NCI-H1105 (cell line): ENCODE measurements around the gene ALPI.
"Not testable (repeated sequence)": the region's sequence is repeated elsewhere in the genome, so short reads cannot be mapped to it uniquely, and the experiment has no call there.

Source experiments
- DNase-seq: peaks from one replicate; lab custom pipeline; 2025; lab: John Stamatoyannopoulos, UW

ALPI gene

DNA sequence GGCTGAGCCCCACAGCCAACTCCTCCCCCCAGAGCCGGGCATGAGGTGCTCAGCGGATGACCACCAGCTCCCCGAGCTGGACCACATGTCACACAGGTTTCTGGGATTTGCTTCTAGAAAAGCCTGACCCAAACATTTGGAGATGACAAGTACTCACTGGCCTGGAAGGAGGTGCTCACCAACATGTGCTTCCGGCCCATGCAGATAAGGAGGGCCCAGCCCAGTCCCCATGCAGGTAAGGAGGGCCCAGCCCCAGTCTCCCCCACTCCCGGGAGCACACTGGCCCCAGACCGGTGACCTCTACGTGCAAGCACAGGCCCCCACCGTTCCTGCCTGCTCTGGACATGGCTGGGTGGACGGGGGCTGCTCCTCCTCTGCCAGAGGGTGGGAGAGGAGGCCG is 14.0 kb upstream of the ALPI start:
- not testable (repeated sequence) for DNase-seq

DNA sequence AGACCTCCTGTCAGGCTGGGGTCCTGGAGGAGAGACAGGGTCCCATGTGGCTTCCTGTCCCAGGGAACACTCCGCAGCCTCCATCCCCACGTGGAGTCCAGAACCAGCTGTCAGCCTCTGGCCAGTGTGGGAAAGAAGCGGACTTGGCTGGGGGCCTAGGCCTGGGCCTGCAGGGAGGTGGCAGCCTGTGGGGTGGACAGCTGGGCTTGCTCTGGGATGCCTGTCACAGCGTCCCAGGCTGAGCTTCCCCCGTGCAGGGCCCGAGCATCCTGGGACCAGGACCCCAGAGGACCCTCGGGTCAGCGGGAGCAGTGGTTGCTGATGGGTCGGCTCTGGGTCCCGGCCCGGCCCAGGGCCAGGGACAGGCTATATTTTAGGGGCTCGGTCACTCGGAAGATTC is 13.5 kb upstream of the ALPI start:
- not testable (repeated sequence) for DNase-seq

DNA sequence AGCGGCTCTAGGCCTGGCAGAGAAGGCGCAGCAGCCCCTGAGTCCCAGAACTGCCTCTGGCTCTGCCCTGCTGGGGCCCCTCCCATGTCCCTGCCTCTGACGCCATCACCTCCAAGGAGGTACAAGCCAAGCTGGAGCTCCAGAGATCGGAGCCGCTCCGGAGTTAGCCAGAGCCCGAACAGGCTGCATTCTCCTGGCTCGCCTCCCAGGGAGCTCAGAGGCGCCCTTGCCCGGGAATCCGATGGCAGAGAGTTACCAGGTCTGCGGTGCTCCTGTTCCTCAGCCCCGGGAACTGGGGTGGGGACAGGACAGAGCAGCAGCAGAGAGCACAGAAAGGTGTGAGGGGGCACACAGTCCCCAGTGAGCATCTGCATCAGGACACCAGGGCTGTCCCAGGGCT is 12.9 kb upstream of the ALPI start:
- DNase-seq, result not testable (repeated sequence)

DNA sequence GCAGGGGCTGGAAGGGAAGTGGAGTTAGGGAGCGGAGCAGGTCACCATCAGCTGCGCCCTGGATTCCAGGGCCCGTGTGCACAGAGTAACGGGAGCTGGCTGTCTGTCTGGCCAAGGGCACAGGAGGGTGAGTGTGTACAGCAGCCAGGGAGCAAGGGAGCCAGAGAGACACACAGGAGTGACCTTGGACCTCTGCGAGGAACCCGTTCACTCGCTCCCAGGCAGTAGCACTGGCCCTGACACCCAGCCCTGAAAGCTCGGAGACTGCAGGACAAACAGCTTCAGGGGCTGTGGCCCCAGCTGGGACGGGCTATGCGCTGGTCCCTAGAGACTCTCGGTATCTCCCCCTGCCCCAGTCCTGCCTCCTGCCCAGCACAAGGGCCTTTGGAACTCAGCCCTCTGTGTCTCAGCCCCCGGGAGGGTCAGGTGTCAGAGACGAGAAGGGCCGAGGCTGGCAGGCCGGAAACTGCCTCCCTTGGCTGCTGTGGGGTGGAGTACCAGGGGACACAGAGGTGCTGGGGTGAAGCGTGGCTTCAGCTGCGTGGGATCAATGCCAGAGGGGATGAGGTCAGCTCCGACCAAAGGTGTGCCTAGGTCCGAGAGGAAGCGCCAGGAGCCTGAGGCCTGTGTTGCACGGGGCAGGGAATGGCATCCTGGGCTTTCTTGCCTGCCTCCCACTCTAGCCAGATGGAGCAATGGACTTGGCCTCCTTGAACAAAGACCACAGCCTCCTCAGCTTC is 12.1 kb upstream of the ALPI start:
- not testable (repeated sequence) for DNase-seq

DNA sequence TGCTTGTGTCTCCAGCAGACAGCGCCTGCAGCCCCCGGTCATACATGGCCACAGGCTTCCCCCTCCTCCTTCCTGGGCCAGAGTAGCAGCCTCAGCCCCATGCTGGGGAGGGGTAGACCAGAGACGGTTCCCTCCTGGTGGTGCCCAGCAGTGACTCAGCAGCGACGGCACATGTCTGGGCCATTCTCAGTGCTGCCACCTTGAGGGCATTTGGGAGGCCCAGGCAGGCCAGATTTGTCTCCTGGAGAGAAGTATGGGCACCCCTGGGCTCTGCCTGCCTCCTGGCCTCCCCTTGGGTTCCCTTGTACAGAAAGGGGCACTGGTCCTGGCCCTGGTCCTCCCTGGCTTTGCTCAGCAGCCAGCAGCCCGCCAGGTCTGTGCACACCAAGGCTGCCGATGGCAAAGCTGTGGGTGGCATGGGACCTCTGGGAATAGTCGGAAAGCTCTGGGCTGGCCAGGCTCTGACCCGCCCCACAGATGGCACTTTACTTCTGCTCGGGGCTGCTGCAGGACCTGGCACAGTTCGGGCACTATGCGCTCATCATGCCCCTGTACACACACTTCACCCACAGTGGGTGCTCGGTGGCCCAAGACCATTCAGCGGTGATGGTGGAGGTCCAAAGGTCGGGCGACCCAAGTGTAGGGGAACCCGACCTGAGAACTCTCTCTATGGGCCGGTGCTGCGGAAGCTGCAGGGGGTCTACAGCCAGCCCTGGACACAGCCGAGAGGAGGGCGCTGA is 11.4 kb upstream of the ALPI start:
- no peak for DNase-seq

DNA sequence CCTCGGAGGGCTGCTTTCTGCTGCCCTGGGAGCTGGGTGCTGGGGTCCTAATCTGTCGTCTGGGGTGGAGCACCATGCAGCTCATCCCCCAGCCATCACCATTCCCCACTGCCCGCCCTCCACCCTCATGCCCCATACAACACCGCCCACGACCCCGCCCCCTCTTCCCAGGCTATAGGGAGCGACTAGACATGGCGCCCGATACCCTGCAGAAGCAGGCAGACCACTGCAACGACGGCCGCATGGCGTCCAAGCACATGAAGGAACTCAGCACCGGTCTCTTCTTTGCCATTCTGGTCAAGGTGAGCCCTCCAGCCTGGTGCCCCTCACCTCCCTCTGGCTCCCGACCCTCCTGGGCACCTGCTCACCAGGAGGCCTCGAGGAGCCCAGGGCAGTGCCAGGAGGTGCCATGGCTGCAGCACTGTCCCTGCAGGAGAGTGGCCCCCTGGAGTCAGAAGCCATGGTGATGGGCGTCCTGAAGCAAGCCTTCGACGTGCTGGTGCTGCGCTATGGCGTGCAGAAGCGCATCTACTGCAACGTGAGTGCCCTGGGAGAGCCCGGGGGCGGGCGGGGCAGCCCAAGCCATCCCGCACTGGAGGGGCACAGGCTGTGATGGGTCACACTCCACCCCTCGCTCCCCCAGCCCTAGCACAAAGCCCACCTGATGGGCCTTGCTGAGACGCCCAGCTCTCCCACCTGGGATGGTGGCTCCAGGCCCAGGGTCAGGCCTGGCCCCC is 10.6 kb upstream of the ALPI start:
- not testable (repeated sequence) for DNase-seq

DNA sequence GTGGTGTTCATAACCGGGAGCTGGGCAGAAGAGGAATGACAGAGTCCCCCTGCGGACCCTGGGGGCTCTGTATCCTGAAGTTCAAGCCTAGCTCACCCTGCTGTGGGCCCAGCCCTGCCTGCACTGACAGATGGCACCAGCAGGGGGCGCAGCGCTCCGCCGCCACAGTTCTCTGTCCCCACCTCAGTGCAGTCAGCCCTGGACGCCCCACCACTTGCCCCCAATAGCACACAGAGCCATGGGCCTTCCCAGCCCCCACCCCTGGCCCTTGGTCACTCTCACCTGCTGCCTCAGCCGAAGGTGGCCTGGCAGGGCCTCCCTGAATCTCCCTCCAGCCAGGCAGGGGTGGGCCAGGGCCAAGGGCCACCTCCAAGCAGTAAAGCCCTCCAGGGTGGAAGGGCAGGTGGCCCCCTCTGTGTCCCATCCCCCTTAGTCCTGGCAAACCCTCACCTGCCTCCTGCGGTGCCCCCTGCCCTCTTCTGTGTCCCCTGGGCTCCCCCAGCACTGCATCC is 9.6 kb upstream of the ALPI start:
- not testable (repeated sequence) for DNase-seq

DNA sequence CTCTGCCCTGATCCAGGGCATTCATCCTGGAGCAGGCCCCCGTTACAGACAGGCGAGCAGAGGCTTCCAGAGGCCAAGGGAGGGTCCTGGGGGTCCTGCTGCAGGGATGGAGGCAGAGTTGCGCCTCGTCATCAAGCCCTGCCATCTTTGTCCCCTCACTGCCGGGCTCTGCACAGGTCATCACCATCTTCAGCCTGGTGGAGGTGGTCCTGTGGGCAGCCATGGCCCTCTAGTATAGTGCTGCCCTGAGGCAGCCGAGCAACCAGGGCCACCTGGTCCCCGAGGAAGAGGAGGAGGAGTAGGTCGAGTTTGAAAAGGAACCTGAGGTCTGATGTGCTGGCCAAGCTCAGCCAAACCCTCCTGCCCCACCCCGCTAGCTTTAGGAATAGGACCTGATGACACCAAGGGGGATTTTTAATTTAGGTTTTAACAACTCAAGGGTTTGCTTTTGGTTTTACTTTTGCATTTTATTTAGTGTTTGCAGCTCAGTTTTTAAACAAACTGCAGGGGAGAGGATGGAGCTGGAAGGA is 8.8 kb upstream of the ALPI start:
- DNase-seq, result no peak

DNA sequence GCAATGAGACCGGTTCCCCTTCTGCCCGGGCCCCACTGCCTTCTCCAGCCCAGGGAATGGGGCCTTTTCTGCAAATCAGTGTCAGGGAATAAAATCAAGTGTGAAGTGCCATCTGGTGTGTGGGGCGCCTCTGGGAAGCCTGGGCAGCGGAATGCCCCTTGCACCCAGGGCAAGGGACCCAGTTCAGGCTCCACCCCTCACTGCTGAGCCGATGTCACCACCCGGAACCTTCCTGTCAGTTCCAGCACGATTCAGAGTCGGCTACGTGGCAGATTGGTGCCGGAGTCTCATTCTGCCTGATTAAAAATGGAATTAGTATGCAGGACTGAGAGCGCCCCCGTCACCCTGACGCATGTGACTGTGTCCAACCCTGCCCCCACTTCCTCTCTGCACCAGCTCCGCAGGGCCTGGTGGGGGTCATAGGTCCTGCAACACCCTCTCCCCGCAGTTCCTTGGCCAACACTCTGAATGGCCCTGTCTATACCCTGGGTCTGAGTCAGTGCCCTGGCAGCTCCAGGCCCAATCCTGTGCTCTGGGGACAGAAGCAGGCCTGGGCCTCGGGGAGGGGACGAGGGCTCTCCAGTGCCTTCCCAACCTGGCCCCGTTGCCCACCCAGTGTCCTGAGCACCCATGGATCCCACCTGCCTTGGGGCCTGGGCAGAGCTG is 8.2 kb upstream of the ALPI start:
- DNase-seq, result no peak

DNA sequence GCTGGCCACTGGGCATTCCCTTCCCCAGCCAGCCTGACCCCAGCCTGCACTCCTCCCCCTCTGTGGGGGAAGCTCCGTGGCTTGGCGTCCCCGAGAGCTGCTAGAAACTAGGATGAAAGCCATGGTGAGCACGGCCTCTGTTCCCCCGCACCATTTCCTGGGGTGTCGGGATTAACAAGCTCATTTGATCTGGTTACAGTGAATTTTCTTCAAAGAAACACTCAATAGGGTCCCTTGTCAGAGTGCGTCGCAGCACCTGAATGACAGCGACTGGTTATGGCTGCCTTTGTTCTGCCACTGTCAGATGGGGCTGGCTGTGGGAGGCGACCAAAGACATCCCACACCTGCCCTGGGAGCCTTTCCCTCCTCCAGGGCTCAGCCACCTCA is 7.7 kb upstream of the ALPI start:
- no peak for DNase-seq

DNA sequence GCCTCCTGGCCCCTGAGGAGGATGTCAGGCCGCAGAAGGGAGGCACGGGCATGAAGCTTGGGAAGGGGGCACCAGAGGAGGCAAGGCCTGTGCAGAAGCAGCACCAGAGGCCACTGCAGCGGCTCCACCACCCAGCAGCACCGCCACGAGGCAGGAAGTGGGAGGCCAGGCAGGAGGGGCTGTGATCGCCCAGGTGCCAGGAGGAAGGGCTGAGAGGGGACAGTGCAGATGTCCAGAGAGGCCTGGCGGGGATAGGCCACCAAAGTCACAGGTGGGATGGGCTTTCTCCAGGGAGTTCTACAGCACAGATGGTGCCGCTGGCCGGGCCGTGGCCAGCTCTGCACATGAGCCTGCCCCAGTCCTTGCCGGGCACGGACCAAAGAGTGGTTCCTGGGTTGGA is 6.0 kb upstream of the ALPI start:
- DNase-seq, result no peak

DNA sequence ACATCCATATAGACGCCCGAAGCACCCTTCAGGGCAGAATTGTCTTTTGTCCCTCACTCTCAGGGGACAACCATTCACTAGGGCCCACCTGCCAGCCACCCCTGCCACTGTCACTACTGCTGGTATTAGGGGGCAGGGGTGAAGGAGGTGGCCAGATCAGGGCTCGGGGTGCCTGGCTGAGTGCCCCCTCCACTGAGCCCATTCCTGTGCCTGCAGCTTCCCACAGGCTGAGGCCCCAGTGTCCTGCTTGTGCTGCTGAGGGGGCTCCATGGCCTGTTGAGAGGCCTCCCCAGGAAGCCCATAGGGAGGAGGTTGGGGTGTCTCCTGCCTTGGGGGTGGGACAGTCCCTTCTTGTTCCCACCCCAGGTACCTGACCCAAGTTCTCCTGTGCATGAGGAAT is 4.3 kb upstream of the ALPI start:
- DNase-seq, result not testable (repeated sequence)

DNA sequence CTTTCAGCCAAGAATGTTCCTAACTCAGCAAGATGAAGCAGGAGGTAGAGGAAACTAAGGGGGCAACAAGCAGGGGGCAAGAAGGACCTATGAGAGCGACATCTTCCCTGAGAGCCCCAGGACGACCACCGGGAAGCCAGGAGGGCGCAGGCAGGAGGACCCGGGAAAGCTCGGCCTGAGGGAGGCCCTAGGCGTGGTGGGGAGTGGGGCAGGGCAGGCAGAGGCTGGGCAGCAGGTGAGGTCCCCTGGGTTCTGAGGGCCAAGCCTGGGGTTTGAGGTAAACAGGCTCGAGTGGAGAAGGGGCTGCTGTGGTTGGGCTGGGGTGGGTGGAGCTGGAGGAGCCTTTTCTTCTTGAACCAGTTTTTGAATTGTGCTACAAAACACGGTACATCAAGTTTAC is 1.3 kb upstream of the ALPI start:
- DNase-seq, result no peak

DNA sequence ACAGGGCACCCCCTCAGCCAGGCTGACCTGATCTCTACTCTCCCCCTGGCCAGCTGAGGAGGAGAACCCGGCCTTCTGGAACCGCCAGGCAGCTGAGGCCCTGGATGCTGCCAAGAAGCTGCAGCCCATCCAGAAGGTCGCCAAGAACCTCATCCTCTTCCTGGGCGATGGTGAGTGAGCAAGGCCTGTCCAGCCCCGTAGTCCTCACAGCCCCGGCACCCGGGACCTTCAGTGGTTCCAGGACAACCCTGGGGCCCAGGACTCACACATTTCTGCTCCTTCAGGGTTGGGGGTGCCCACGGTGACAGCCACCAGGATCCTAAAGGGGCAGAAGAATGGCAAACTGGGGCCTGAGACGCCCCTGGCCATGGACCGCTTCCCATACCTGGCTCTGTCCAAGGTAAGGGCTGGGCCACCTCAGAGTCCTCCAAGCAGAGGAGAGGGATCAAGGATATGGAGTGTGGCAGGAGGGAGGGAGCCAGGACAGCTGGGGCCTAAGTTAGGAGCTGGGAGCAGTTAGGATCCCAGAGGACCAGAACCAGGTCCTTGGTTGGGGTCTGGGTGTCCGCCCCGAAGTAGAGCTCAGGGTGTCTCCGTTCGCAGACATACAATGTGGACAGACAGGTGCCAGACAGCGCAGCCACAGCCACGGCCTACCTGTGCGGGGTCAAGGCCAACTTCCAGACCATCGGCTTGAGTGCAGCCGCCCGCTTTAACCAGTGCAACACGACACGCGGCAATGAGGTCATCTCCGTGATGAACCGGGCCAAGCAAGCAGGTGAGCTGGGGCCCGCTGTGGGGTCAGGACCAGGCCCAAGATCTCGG is 555 bp downstream of the ALPI start:
- DNase-seq, result no peak

DNA sequence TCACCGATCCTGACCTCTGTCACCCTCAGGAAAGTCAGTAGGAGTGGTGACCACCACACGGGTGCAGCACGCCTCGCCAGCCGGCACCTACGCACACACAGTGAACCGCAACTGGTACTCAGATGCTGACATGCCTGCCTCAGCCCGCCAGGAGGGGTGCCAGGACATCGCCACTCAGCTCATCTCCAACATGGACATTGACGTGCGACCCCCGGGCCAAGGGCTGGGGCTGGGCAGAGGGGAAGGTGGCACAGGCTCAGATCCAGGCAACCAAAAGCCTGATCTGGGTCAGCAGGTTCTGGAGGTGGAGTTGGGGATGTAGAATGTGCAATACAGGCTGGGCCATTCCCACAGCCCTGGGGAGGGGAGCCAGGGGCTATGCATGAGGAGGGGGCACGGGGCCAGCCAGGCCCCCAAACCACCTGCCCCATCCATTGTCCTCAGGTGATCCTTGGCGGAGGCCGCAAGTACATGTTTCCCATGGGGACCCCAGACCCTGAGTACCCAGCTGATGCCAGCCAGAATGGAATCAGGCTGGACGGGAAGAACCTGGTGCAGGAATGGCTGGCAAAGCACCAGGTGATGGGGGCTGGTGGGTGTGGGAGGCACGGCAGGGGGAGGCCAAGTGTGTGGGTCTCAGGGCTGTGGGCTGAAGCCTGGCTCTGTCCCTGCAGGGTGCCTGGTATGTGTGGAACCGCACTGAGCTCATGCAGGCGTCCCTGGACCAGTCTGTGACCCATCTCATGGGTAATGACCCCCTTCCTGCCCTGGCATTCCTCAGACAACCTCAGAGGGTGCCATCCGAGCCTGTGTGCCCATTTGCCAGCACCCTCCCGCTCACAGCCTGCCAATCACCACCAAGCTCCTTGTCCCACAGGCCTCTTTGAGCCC is 1.4 kb downstream of the ALPI start:
- no peak for DNase-seq

DNA sequence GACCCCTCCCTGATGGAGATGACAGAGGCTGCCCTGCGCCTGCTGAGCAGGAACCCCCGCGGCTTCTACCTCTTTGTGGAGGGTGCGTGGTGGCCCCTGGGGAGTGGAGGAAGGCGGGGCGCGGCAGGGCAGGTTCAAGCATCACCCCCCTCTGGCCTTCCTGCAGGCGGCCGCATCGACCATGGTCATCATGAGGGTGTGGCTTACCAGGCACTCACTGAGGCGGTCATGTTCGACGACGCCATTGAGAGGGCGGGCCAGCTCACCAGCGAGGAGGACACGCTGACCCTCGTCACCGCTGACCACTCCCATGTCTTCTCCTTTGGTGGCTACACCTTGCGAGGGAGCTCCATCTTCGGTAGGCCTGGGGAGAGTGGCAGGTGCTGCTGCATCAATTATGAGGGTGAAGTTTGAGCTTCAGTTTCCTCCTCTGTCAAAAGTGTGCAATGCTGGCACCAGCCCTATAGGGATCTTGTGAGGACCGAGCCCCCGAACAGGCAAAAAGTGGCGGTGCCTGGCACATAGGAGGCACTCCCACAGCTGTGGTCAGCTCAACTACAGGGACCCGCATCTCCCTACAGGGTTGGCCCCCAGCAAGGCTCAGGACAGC is 2.2 kb downstream of the ALPI start:
- DNase-seq, result no peak

DNA sequence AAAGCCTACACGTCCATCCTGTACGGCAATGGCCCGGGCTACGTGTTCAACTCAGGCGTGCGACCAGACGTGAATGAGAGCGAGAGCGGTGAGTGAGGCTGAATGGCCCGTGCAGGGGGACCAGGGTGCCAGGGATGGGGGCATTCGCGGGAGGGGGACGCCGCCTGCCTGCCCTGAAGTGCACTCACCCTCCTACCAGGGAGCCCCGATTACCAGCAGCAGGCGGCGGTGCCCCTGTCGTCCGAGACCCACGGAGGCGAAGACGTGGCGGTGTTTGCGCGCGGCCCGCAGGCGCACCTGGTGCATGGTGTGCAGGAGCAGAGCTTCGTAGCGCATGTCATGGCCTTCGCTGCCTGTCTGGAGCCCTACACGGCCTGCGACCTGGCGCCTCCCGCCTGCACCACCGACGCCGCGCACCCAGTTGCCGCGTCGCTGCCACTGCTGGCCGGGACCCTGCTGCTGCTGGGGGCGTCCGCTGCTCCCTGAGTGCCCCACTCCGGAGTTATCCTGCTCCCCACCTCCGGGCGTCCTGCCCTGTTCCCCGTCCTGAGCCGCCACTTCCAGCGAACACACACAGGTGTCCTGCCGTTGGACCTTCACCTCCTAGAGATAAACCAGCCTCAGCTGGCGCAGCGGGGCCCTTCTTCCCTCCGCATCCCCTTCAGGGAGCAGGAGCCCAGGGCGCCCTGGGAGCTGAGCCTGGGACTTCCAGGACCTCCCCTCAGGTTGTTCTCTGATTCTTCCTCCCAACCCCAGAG is 2.9 kb downstream of the ALPI start:
- no peak for DNase-seq

DNA sequence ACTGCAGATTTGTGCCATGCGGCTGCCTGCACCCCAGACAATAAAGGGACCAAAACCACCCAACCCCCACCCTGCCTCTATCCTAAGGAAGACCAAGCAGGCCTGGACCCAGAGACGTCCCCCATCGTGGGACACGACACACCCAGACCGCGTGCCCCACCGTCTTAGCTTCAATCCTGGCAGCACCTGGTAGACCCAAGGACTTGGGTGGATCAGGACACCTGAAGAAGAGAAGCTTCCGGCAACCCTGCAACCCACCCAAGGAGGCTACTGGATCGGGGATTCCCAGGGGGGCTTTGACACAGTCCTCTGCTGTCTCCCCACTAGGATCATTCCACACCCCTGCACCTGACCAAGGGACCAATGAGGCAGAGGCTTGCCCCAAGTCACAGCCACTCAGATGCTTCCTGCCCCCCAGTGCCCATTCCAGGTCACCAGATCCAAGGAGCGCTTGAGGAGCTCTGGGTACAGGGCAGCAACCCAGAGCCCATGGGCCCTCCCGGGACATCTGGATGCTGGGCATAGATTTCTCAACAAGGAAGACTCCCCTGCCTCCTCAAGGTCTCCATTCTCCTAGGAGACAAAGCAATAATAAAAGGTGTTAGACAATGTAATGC is 3.6 kb downstream of the ALPI start:
- no peak for DNase-seq
